Ishikawa (cell line): ENCODE results near the gene REC114.

Experiments used
- CREB1 ChIP-seq: IDR thresholded peaks from 2 replicates; pipeline ENCODE4 v1.6.1; 2012; ENCODE audit warnings: low read depth
- EGR1 ChIP-seq: IDR thresholded peaks from 2 replicates; pipeline ENCODE4 v1.6.1; 2012
- EP300 ChIP-seq: IDR thresholded peaks from 2 replicates; pipeline ENCODE4 v1.6.1; 2012; ENCODE audit warnings: borderline replicate concordance
- FOXM1 ChIP-seq: IDR thresholded peaks from 2 replicates; pipeline ENCODE4 v1.6.1; 2012; ENCODE audit warnings: low read depth, borderline replicate concordance
- NFIC ChIP-seq: IDR thresholded peaks from 2 replicates; pipeline ENCODE4 v1.6.1; 2012
- RAD21 ChIP-seq: IDR thresholded peaks from 2 replicates; pipeline ENCODE4 v1.6.1; 2012; ENCODE audit warnings: low read depth
- TAF1 ChIP-seq: IDR thresholded peaks from 2 replicates; pipeline ENCODE4 v1.6.1; 2012; ENCODE audit warnings: low read depth, mild to moderate bottlenecking
- TCF12 ChIP-seq: IDR thresholded peaks from 2 replicates; pipeline ENCODE4 v1.6.1; 2012; ENCODE audit warnings: low read depth
- YY1 ChIP-seq: IDR thresholded peaks from 2 replicates; pipeline ENCODE4 v1.6.1; 2012; ENCODE audit warnings: low read depth
- TF ChIP-seq, protein P1 (sequence below): IDR thresholded peaks from 2 replicates; pipeline ENCODE4 v1.6.1; 2012; ENCODE audit warnings: low read depth, mild to moderate bottlenecking
- TF ChIP-seq, protein P2 (sequence below): IDR thresholded peaks from 2 replicates; pipeline ENCODE4 v1.6.1; 2012

- no peak for TF ChIP-seq EGR1
- TF ChIP-seq TCF12: no peak
- TF ChIP-seq FOXM1: no peak
- TF ChIP-seq, protein P1, sequence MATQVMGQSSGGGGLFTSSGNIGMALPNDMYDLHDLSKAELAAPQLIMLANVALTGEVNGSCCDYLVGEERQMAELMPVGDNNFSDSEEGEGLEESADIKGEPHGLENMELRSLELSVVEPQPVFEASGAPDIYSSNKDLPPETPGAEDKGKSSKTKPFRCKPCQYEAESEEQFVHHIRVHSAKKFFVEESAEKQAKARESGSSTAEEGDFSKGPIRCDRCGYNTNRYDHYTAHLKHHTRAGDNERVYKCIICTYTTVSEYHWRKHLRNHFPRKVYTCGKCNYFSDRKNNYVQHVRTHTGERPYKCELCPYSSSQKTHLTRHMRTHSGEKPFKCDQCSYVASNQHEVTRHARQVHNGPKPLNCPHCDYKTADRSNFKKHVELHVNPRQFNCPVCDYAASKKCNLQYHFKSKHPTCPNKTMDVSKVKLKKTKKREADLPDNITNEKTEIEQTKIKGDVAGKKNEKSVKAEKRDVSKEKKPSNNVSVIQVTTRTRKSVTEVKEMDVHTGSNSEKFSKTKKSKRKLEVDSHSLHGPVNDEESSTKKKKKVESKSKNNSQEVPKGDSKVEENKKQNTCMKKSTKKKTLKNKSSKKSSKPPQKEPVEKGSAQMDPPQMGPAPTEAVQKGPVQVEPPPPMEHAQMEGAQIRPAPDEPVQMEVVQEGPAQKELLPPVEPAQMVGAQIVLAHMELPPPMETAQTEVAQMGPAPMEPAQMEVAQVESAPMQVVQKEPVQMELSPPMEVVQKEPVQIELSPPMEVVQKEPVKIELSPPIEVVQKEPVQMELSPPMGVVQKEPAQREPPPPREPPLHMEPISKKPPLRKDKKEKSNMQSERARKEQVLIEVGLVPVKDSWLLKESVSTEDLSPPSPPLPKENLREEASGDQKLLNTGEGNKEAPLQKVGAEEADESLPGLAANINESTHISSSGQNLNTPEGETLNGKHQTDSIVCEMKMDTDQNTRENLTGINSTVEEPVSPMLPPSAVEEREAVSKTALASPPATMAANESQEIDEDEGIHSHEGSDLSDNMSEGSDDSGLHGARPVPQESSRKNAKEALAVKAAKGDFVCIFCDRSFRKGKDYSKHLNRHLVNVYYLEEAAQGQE: no peak
- no peak for TF ChIP-seq YY1
- TF ChIP-seq, protein P2, sequence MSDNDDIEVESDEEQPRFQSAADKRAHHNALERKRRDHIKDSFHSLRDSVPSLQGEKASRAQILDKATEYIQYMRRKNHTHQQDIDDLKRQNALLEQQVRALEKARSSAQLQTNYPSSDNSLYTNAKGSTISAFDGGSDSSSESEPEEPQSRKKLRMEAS: no peak
- no peak for TF ChIP-seq RAD21
- TF ChIP-seq TAF1: no peak
- TF ChIP-seq EP300: no peak
- no peak for TF ChIP-seq CREB1
- no peak for TF ChIP-seq NFIC
Observed at GRCh38 chr15:73480050-73480449, 37.1 kb downstream of the REC114 start.
